CD8-positive, alpha-beta memory T cell (primary cell): ENCODE measurements around the gene PHRF1. TPM values are rescaled to one million over a fixed set of nuclear protein-coding genes. Genes with fewer than 3 reads are reported as not detected.
"Not testable (repeated sequence)": the region's sequence is repeated elsewhere in the genome, so short reads cannot be mapped to it uniquely, and the experiment has no call there.

Experiments used
- CTCF ChIA-PET: fragments of 350-600 bp; sonication (Branson Sonifier 250); formaldehyde crosslinking; loops from one replicate; lab custom pipeline; 2021; ENCODE audit warnings: antibody characterized with exemption; lab: Charles Lee
- POLR2A ChIA-PET: fragments of 350-600 bp; sonication (Branson Sonifier 250); formaldehyde crosslinking; loops from one replicate; lab custom pipeline; 2021; ENCODE audit warnings: antibody characterized with exemption; lab: Charles Lee
- DNase-seq, 5 donors: peaks; one replicate each; pipeline versions ENCODE4 v3.0.0 to v3.0.0-alpha.2; 2020 to 2022; ENCODE audit warnings: mixed read lengths in 1 of 5
- H3K27ac ChIP-seq: one replicate; pipeline ENCODE4 v1.7.0; 2013; ENCODE audit warnings: low read depth, mild to moderate bottlenecking, low read length, moderate library complexity
- H3K27me3 ChIP-seq: 2 replicates; pipeline ENCODE4 v1.7.0; 2013; ENCODE audit warnings: low read length, mild to moderate bottlenecking; ENCODE audit not compliant: insufficient read depth, poor library complexity, severe bottlenecking
- H3K36me3 ChIP-seq: 2 replicates; pipeline ENCODE4 v1.7.0; 2013; ENCODE audit warnings: mild to moderate bottlenecking, low read length, moderate library complexity; ENCODE audit not compliant: insufficient read depth
- H3K4me1 ChIP-seq: 2 replicates; pipeline ENCODE4 v1.7.0; 2013; ENCODE audit warnings: mild to moderate bottlenecking, low read length, moderate library complexity; ENCODE audit not compliant: insufficient read depth
- H3K4me3 ChIP-seq: 2 replicates; pipeline ENCODE4 v1.7.0; 2013; ENCODE audit warnings: mild to moderate bottlenecking, low read length
- H3K9me3 ChIP-seq: 2 replicates; pipeline ENCODE4 v1.7.0; 2013; ENCODE audit warnings: mild to moderate bottlenecking, low read length
- H3K27ac Mint-ChIP-seq, 8 donors: one replicate each; pipeline ENCODE4 v1.8.0; 2020 to 2021; ENCODE audit warnings: mixed read lengths in 8 of 8, mild to moderate bottlenecking in 6 of 8, inconsistent platforms in 3 of 8, moderate library complexity in 3 of 8
- H3K27me3 Mint-ChIP-seq, 2 donors: one replicate each; pipeline ENCODE4 v1.8.0; 2020 to 2021; ENCODE audit warnings: mixed read lengths in 2 of 2, mild to moderate bottlenecking in 1 of 2, moderate library complexity in 1 of 2
- H3K36me3 Mint-ChIP-seq, 3 donors: one replicate each; pipeline ENCODE4 v1.8.0; 2020 to 2021; ENCODE audit warnings: mixed read lengths in 3 of 3, inconsistent platforms in 1 of 3, mild to moderate bottlenecking in 1 of 3
- H3K4me1 Mint-ChIP-seq, 3 donors: one replicate each; pipeline ENCODE4 v1.8.0; 2020 to 2021; ENCODE audit warnings: mixed read lengths in 3 of 3, inconsistent platforms in 1 of 3, mild to moderate bottlenecking in 1 of 3
- H3K4me3 Mint-ChIP-seq, 7 donors: one replicate each; pipeline ENCODE4 v1.8.0; 2020 to 2021; ENCODE audit warnings: mixed read lengths in 7 of 7, mild to moderate bottlenecking in 6 of 7, moderate library complexity in 4 of 7, inconsistent platforms in 2 of 7
- H3K9me3 Mint-ChIP-seq, 5 donors: one replicate each; pipeline ENCODE4 v1.8.0; 2020 to 2022; ENCODE audit warnings: mixed read lengths in 5 of 5, mild to moderate bottlenecking in 3 of 5, moderate library complexity in 2 of 5, inconsistent platforms in 1 of 5
- polyA plus RNA-seq: library from polyadenylated mRNA; unstranded; fragments of 300-500 nt; fragmentation: Illumina TruSeq; gene quantifications from one replicate; pipeline ENCODE4 v1.2.3, GENCODE V29; 2021
- total RNA-seq, 2 experiments: library from RNA; stranded (reverse); gene quantifications; one replicate each; pipeline ENCODE4 v1.2.3, GENCODE V29; 2021

PHRF1 gene
- total and polyA plus RNA-seq, 3 experiments from 2014 or later = 17.7 to 49.8 (median 47.3) TPM

GRCh38 chr11:567629-568292, 8.5 kb upstream of the PHRF1 start:
- H3K27me3 Mint-ChIP-seq = no peaks in the 10 kb centered on the region
- no peaks in the 10 kb centered on the region for H3K27me3 ChIP-seq
- POLR2A ChIA-PET = interaction anchor here (0.8 to 1.2 kb wide), 5 partner anchors 8 to 360 kb away, joined by 3 to 4 read pairs (median 3); partner anchors contain the start of genes BET1L, IRF7, PHRF1 and RIC8A
- peak overlapping the region; percentile 39 to 82 (median 74) for H3K4me3 Mint-ChIP-seq
- peaks cover 0 to 10% (median 3%) of the 10 kb centered on the region in 3 donors for H3K4me1 Mint-ChIP-seq
- peak overlapping the region in 7 of 8 donors; percentile 39 to 87 (median 81) for H3K27ac Mint-ChIP-seq
- no peaks in the 10 kb centered on the region for H3K36me3 ChIP-seq
- H3K4me1 ChIP-seq = peaks cover 9% of the 10 kb centered on the region
- CTCF ChIA-PET = interaction anchor here (1.4 kb wide), 1 partner anchor 155 kb away, joined by 3 read pairs; no protein-coding TSS in a partner anchor
- H3K4me3 ChIP-seq = no peak overlapping the region
- no peaks in the 10 kb centered on the region for H3K9me3 ChIP-seq
- peak in 4 of 5 donors; percentile 22 to 66 (median 35) for DNase-seq
- H3K9me3 Mint-ChIP-seq = no peaks in the 10 kb centered on the region
- H3K27ac ChIP-seq = peak overlapping the region; percentile 60
- H3K36me3 Mint-ChIP-seq = peaks cover 0 to 8% (median 0%) of the 10 kb centered on the region in 3 donors

DNA sequence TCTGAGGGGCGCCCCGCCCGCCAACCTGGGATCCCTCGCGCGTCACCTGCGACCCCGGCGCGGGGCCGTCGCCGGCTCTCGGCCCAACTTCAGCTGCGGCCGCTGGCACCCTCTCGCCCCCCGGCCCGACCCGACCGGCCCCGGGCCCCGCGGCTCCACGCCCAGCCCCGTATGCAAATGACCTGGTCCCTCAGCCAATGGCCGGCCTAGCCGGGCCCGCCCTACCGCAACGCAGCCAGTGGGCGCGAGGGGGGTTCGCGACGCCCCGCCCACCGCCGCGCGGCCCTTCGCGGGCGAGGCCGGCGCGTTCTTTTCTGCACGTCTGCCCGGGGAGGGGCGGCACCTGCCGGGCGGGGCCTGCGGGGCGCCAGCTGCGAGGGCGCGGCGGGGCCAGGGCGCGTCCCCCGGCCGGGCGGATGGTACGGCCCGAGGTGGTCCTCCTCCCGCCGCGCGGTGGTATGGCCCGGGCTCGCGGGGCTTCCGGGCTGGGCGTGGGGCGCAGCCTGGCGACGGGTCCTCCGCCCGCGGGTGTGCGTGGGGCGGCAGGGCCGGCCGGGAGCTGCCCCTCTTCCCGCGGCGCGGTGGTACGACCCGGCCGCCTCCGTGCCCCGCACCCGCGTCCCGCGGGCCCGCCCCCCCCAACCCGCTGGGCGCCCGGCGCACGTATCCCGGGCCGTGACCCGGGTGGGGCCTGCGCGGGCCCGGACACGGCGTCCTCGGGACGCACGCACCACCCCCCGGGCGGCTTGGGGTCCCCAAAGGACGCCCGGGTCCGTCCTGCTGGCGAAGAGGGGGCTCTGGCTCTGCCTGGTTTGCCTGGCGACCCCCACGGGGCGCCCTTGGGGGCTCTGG, 7.7 kb upstream of the PHRF1 start:
- CTCF ChIA-PET = no interaction called here
- H3K9me3 ChIP-seq = no peaks in the 10 kb centered on the region
- Mint-ChIP-seq H3K27me3 (no peaks in the 10 kb centered on the region), H3K4me3 (peak overlapping the region; percentile 68 to 90 (median 75)), H3K4me1 (peaks cover 0 to 10% (median 3%) of the 10 kb centered on the region in 3 donors), H3K36me3 (peaks cover 0 to 6% (median 0%) of the 10 kb centered on the region in 3 donors), H3K9me3 (no peaks in the 10 kb centered on the region), H3K27ac (peak overlapping the region in 2 of 8 donors; percentile 63 to 74)
- H3K4me3 ChIP-seq = peak overlapping the region; percentile 60
- peak overlapping the region; percentile 80 for H3K27ac ChIP-seq
- peak; percentile 90 to 97 (median 94) for DNase-seq
- no peaks in the 10 kb centered on the region for H3K36me3 ChIP-seq
- no peaks in the 10 kb centered on the region for H3K27me3 ChIP-seq
- POLR2A ChIA-PET = interaction anchor here (0.6 to 1.2 kb wide), 7 partner anchors 12 to 361 kb away, joined by 3 to 4 read pairs (median 3); partner anchors contain the start of genes BET1L, IRF7, RIC8A and TMEM80
- peaks cover 9% of the 10 kb centered on the region for H3K4me1 ChIP-seq

- no peaks in the 10 kb centered on the region for H3K36me3 ChIP-seq
- H3K9me3 ChIP-seq = no peaks in the 10 kb centered on the region
- peak overlapping the region; percentile 80 for H3K27ac ChIP-seq
- Mint-ChIP-seq H3K27me3 (no peaks in the 10 kb centered on the region), H3K4me3 (peak overlapping the region; percentile 68 to 90 (median 79)), H3K27ac (peak overlapping the region in 6 of 8 donors; percentile 54 to 79 (median 70)), H3K9me3 (no peaks in the 10 kb centered on the region), H3K4me1 (peaks cover 4 to 13% (median 6%) of the 10 kb centered on the region in 3 donors), H3K36me3 (peaks cover 0 to 1% (median 0%) of the 10 kb centered on the region in 3 donors)
- H3K27me3 ChIP-seq = no peaks in the 10 kb centered on the region
- ChIA-PET CTCF (no interaction called here), POLR2A (interaction anchor here (0.6 to 1.2 kb wide), 5 partner anchors 13 to 285 kb away, joined by 3 to 4 read pairs (median 3); partner anchors contain the start of gene TMEM80)
- DNase-seq = no peak
- H3K4me1 ChIP-seq = peaks cover 9% of the 10 kb centered on the region
- H3K4me3 ChIP-seq = peak overlapping the region; percentile 60
Observed at GRCh38 chr11:569158-569885, 6.9 kb upstream of the PHRF1 start.

- ChIA-PET CTCF (interaction anchor here (1.0 kb wide), 1 partner anchor 17 kb away, joined by 3 read pairs; no protein-coding TSS in a partner anchor), POLR2A (no interaction called here)
- peaks cover 15% of the 10 kb centered on the region for H3K4me1 ChIP-seq
- Mint-ChIP-seq H3K9me3 (no peaks in the 10 kb centered on the region), H3K27me3 (peaks cover 7 to 8% of the 10 kb centered on the region in 2 donors), H3K36me3 (peaks cover 0 to 3% (median 0%) of the 10 kb centered on the region in 3 donors), H3K4me3 (peak overlapping the region in 2 of 7 donors; percentile 23 to 41), H3K27ac (peak overlapping the region in 1 of 8 donors; percentile 65), H3K4me1 (peaks cover 13 to 26% (median 15%) of the 10 kb centered on the region in 3 donors)
- H3K27me3 ChIP-seq = no peaks in the 10 kb centered on the region
- no peak for DNase-seq
- H3K27ac ChIP-seq = no peak overlapping the region
- no peaks in the 10 kb centered on the region for H3K9me3 ChIP-seq
- H3K36me3 ChIP-seq = no peaks in the 10 kb centered on the region
- H3K4me3 ChIP-seq = no peak overlapping the region
Observed at GRCh38 chr11:571802-572185, 4.5 kb upstream of the PHRF1 start.

- no peaks in the 10 kb centered on the region for H3K36me3 ChIP-seq
- peaks cover 24 to 36% (median 24%) of the 10 kb centered on the region in 3 donors for H3K4me1 Mint-ChIP-seq
- ChIA-PET CTCF (no interaction called here), POLR2A (no interaction called here)
- peaks cover 0 to 6% (median 0%) of the 10 kb centered on the region in 3 donors for H3K36me3 Mint-ChIP-seq
- no peak for DNase-seq
- no peaks in the 10 kb centered on the region for H3K27me3 ChIP-seq
- H3K27me3 Mint-ChIP-seq = peaks cover 7 to 8% of the 10 kb centered on the region in 2 donors
- H3K9me3 Mint-ChIP-seq = no peaks in the 10 kb centered on the region
- H3K27ac Mint-ChIP-seq = no peak overlapping the region
- no peak overlapping the region for H3K27ac ChIP-seq
- H3K4me1 ChIP-seq = peaks cover 28% of the 10 kb centered on the region
- H3K4me3 Mint-ChIP-seq = peak overlapping the region in 1 of 7 donors; percentile 74
- no peaks in the 10 kb centered on the region for H3K9me3 ChIP-seq
- H3K4me3 ChIP-seq = no peak overlapping the region
Observed at GRCh38 chr11:573146-573759, 3.0 kb upstream of the PHRF1 start.

- Histone ChIP-seq H3K4me1 (peaks cover 34% of the 10 kb centered on the region), H3K4me3 (peak overlapping the region; percentile 55), H3K27ac (peak overlapping the region; percentile 43)
- Mint-ChIP-seq H3K4me3 (peak overlapping the region; percentile 66 to 91 (median 87)), H3K27ac (peak overlapping the region in 2 of 8 donors; percentile 29 to 65), H3K4me1 (peaks cover 30 to 42% (median 33%) of the 10 kb centered on the region in 3 donors)
- H3K27me3 Mint-ChIP-seq, H3K9me3 Mint-ChIP-seq, POLR2A ChIA-PET, H3K27me3 ChIP-seq, H3K36me3 Mint-ChIP-seq, H3K9me3 ChIP-seq, H3K36me3 ChIP-seq, CTCF ChIA-PET: not testable (repeated sequence)
- peak in 1 of 5 donors; percentile 25 for DNase-seq
Observed at GRCh38 chr11:574031-574570, 2.2 kb upstream of the PHRF1 start.
